Loucy (cell line): ENCODE measurements around the gene ATP8A1.

Source experiments
- H2AFZ ChIP-seq: fragments of 200-600 bp; sonication (generic); 2 replicates; pipeline ENCODE4 v1.6.0; 2016; ENCODE audit warnings: antibody characterized with exemption, mild to moderate bottlenecking, low read length, moderate library complexity
- H3F3A ChIP-seq: fragments of 200-600 bp; 2 replicates; pipeline ENCODE4 v1.6.0; 2016; ENCODE audit warnings: antibody characterized with exemption, low read depth, mild to moderate bottlenecking
- H3K27me3 ChIP-seq: fragments of 200-600 bp; sonication (generic); 2 replicates; pipeline ENCODE4 v1.6.1; 2014; ENCODE audit warnings: low read length, mild to moderate bottlenecking; ENCODE audit not compliant: insufficient read depth, poor library complexity, severe bottlenecking
- H3K36me3 ChIP-seq: fragments of 200-600 bp; sonication (generic); 2 replicates; pipeline ENCODE4 v1.6.1; 2016; ENCODE audit warnings: low read length; ENCODE audit not compliant: insufficient read depth
- H3K4me1 ChIP-seq: fragments of 200-600 bp; sonication (generic); 2 replicates; pipeline ENCODE4 v1.5.1; 2014; ENCODE audit warnings: low read length, mild to moderate bottlenecking; ENCODE audit not compliant: insufficient read depth, poor library complexity, severe bottlenecking
- H3K4me2 ChIP-seq: fragments of 200-600 bp; sonication (generic); 2 replicates; pipeline ENCODE4 v1.6.0; 2014; ENCODE audit warnings: antibody characterized with exemption, low read length, low read depth, mild to moderate bottlenecking; ENCODE audit not compliant: poor library complexity, severe bottlenecking
- H3K4me3 ChIP-seq: fragments of 200-600 bp; sonication (generic); 2 replicates; pipeline ENCODE4 v1.5.1; 2014; ENCODE audit warnings: low read length, mild to moderate bottlenecking, mixed read lengths; ENCODE audit not compliant: poor library complexity, severe bottlenecking
- H3K79me2 ChIP-seq: fragments of 200-600 bp; sonication (generic); 2 replicates; pipeline ENCODE4 v1.6.1; 2014; ENCODE audit warnings: low read length; ENCODE audit not compliant: insufficient read depth
- H3K9ac ChIP-seq: fragments of 200-600 bp; sonication (generic); 2 replicates; pipeline ENCODE4 v1.6.0; 2014; ENCODE audit warnings: mild to moderate bottlenecking, low read depth, low read length, moderate library complexity; ENCODE audit not compliant: poor library complexity, severe bottlenecking
- H3K9me2 ChIP-seq: fragments of 200-600 bp; sonication (generic); replicated peaks from 2 replicates; pipeline ENCODE4 v1.6.1; 2016; ENCODE audit warnings: low read depth, low read length, mixed read lengths
- H3K9me3 ChIP-seq: fragments of 200-600 bp; sonication (generic); 2 replicates; pipeline ENCODE4 v1.6.1; 2014; ENCODE audit warnings: mild to moderate bottlenecking, antibody characterized with exemption, low read length, low read depth; ENCODE audit not compliant: insufficient read depth
- H4K20me1 ChIP-seq: fragments of 200-600 bp; sonication (generic); 2 replicates; pipeline ENCODE4 v1.6.0; 2014; ENCODE audit warnings: antibody characterized with exemption, low read length, mild to moderate bottlenecking; ENCODE audit not compliant: insufficient read depth, poor library complexity, severe bottlenecking
- CTCF ChIP-seq: fragments of 200-600 bp; sonication (generic); conservative IDR thresholded peaks from 2 replicates; pipeline ENCODE4 v1.5.1; 2014; ENCODE audit warnings: mild to moderate bottlenecking, antibody characterized with exemption, low read length
- EZH2phosphoT487 ChIP-seq: fragments of 200-600 bp; IDR thresholded peaks from 2 replicates; pipeline ENCODE4 v1.6.1; 2018; ENCODE audit warnings: antibody characterized with exemption, mild to moderate bottlenecking, moderate library complexity, borderline replicate concordance

Gene ATP8A1

GRCh38 chr4:42642101-42642797 lies 14.7 kb downstream of the ATP8A1 start:
- TF ChIP-seq EZH2phosphoT487 (no peak), CTCF (no peak)

DNA sequence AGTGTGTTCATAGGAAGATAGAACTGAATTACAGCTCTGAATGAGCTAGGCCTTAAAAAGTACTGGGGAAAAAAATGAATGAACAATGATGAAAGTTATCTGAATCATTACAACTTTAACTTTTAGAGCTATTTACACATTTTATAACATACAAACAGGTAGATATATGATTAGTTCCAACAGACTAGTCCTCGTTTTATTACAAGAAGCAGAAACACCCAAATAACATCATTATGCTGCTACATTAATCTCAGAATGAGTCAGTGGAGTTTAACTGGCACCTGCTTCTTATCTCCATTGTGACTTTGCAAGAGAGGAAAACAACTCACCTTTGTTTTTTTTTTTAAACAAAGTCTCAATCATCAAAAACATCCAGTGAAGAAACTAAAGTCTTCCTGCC lies 15.2 kb downstream of the ATP8A1 start:
- no peak for TF ChIP-seq EZH2phosphoT487
- TF ChIP-seq CTCF = no peak
- H3K79me2 ChIP-seq = peaks cover 84% of the 10 kb centered on the region
- no peak overlapping the region for H2AFZ ChIP-seq
- no peak overlapping the region for H3K9ac ChIP-seq
- no peak overlapping the region for H3K4me3 ChIP-seq
- H3K4me1 ChIP-seq = peaks cover 79% of the 10 kb centered on the region
- no peaks in the 10 kb centered on the region for H3K9me3 ChIP-seq
- H4K20me1 ChIP-seq = peaks cover 55% of the 10 kb centered on the region
- H3F3A ChIP-seq = no peaks in the 10 kb centered on the region; the same call in 1 of the 2 replicates
- no peaks in the 10 kb centered on the region for H3K36me3 ChIP-seq
- H3K4me2 ChIP-seq = peak overlapping the region; percentile 7
- H3K27me3 ChIP-seq = no peaks in the 10 kb centered on the region
- H3K9me2 ChIP-seq = no peaks in the 10 kb centered on the region

More at GRCh38 chr4:42642101-42642797, 14.7 kb downstream of the ATP8A1 start:
- Histone ChIP-seq H3K79me2 (peaks cover 83% of the 10 kb centered on the region), H2AFZ (no peak overlapping the region), H3K9me3 (no peaks in the 10 kb centered on the region), H3K9me2 (no peaks in the 10 kb centered on the region), H3K27me3 (no peaks in the 10 kb centered on the region), H3K36me3 (no peaks in the 10 kb centered on the region), H3K4me1 (peaks cover 74% of the 10 kb centered on the region), H3F3A (no peaks in the 10 kb centered on the region; the same call in 1 of the 2 replicates), H4K20me1 (peaks cover 52% of the 10 kb centered on the region), H3K4me3 (no peak overlapping the region), H3K9ac (no peak overlapping the region), H3K4me2 (peak overlapping the region; percentile 7)

- H3K79me2 ChIP-seq = peaks cover 83% of the 10 kb centered on the region
- no peaks in the 10 kb centered on the region for H3K9me2 ChIP-seq
Measured at GRCh38 chr4:42641161-42641560, 15.7 kb downstream of the ATP8A1 start.

More at GRCh38 chr4:42641161-42641560, 15.7 kb downstream of the ATP8A1 start:
- H3K4me2 ChIP-seq = peak overlapping the region; percentile 7
- no peaks in the 10 kb centered on the region for H3K9me3 ChIP-seq
- no peaks in the 10 kb centered on the region for H3K36me3 ChIP-seq
- no peak for TF ChIP-seq EZH2phosphoT487
- no peak for TF ChIP-seq CTCF
- no peak overlapping the region for H3K4me3 ChIP-seq
- peaks cover 84% of the 10 kb centered on the region for H3K4me1 ChIP-seq
- no peaks in the 10 kb centered on the region for H3K27me3 ChIP-seq
- no peaks in the 10 kb centered on the region; the same call in 1 of the 2 replicates for H3F3A ChIP-seq
- no peak overlapping the region for H2AFZ ChIP-seq
- no peak overlapping the region for H3K9ac ChIP-seq
- H4K20me1 ChIP-seq = peaks cover 55% of the 10 kb centered on the region
